Activated CD4-positive, alpha-beta T cell treated with anti-CD3 and anti-CD28 coated beads for 4 hours (primary cell): ENCODE measurements around the gene MGAT5.

Experiments used
- DNase-seq, 2 donors: peaks; one replicate each; pipeline ENCODE4 v3.0.0-alpha.2; 2020

Gene MGAT5

DNA sequence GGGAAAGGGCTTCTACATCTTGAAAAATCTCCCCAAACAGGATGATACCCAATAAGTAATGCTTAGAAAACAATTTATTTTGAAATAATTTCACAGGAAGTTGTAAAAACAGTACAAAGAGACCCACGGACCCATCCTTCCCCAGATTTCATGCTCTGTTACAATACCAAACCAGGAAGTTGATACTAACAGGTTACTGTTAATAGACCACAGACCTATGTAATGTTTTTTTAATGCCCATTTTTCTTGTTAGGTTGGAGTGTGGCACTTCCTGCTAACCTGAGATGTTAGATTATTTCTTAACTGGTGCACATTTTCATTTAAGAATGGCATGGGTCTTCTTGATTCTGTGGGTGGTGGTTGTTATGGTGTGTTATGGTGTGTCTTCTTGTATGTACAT is 21.4 kb upstream of the MGAT5 start:
- DNase-seq = no peak

DNA sequence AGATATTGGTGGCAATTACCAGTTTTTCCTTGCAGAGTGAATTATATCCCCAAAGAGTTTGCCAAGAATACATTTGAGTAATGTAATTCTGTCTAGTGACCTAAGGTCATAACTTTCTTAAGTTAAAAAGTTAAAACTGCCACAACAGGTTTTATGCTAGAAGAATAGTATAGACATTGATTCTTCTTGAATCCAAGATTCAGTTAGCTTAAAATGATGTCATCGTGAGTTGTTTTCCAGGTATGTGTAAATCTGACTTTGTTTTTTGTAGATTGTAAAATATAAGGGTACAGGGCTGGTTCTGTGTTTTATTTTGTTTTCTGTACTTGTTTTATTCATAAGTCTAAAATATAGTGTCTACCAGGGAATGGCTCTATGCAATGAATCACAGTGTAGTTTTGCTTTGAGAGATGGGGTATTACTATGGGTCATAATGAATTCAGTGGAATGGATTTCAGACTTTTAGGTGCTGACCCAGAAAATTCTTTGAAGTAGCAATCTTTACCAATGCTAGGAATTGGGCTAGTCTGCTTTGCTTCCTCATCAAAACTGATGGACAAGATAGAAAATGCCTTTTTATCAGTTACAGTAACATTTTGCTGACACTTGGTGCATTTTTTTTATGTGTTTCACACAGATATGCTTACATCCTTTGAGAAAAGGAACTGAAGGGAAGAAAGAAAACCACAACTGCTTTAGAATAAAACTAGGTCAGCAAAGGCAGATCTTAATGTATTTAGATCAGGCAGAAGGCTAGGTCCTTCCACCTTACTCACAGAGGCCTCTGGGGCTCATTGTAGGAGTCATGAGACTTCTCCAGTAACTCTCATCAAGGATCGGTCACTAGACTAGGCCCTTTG is 20.8 kb upstream of the MGAT5 start:
- DNase-seq = no peak

DNA sequence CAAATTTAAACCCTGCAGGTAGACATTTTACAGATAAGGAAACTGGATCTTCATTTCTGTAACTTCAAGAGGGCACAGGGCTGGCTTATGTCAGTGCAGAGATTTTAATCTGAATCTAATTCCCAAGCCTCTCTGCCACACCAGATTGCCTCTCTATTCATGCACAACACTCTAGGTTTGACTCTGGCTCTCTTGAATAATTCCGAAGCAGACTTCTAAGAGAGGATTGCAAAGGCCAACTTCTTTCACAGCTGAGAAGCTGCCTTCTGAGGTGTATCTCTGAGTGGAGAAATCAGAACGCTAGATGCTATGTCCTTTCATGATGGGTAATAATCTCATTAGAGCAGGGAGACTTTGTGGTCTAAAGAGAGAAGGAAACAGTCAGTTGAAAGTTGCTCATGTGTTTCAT is 20.1 kb upstream of the MGAT5 start:
- DNase-seq = no peak

- DNase-seq = no peak
Measured at GRCh38 chr2:134234535-134234934, 19.3 kb upstream of the MGAT5 start.

DNA sequence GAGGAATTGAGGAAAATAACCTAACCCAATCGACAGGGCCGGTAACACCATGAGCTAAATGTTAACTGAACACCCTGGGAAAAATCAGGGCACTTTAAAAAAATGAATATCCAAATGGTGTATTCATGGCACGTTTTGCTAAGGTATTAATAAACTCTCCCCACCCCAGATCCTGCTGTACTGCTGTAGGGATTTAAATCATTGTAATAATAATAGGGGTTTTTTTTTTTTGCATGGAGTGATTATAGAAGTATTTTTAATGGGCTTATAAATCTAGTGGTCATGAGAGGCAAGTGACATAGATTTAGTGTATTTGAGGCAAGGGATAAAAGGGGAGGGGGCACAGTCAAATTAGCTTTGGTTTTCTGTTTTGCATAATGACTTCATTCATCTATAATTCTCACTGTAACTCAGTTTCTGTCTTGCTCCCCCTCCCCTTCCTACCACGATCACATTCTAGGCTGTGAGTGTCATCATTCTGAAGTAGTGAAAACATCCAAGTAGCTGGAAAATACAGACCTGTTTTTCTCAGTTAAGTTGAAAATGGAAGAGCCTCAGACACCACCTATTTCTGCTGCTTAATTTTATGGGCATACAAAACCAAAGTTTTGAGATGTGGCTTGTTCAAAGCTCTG is 18.2 kb upstream of the MGAT5 start:
- no peak for DNase-seq

DNA sequence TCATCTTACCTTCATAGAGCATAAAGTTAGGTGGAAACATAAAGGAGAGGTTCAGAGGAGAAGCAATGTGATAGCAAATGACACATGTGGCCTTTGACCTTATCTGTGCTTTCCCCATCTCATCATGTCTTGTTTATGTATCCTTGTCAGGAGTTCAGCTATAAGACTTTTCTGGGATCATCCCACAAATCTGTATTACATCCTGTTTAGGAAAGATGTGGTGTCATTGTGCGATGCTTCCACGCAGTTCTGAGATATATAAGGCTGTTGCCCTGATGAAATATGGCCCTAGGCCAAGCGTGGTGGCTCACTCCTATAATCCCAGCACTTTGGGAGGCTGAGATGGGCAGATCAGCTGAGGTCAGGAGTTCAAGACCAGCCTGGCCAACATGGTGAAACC is 15.5 kb upstream of the MGAT5 start:
- no peak for DNase-seq

- DNase-seq = no peak
Measured at GRCh38 chr2:134240061-134240460, 13.8 kb upstream of the MGAT5 start.

DNA sequence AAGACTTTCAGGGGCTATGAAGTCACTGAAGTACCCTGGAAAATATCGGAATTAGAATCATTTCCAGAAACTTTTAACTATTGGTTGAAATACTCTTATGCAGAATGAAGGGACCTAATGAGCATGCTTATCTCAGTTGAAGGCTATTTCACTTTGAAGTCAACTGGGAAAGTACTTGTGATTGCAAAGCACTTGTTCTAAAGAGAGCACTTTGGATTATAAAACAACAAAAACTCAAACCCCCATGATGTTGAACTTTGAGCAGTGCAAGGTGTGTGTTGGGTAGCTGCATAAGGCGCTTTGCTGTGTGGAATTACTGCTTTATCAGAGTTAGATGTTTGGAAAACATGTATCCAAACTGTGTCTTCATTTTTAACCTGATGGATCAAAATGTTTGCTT is 12.0 kb upstream of the MGAT5 start:
- DNase-seq = no peak

GRCh38 chr2:134243244-134243643 is 10.6 kb upstream of the MGAT5 start:
- DNase-seq = no peak

DNA sequence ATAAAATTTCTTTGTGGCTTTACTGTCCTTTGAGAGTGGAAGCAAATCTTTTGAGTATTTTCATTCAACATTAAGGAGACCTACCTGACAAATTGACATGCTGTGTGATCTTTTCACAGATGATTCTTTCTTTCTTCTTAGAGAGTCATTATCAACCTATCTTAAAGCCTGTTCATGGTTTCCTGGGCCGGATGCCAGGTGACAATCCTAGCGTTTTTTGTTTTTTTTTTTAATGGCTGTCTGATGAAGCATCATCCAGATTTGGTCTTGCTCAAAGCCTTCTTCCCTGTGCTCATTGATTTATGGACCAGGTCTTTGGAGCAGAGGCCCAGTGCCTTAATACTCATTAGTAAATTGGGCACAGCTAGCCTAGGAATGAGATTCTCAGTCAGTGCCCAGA is 9.8 kb upstream of the MGAT5 start:
- no peak for DNase-seq

DNA sequence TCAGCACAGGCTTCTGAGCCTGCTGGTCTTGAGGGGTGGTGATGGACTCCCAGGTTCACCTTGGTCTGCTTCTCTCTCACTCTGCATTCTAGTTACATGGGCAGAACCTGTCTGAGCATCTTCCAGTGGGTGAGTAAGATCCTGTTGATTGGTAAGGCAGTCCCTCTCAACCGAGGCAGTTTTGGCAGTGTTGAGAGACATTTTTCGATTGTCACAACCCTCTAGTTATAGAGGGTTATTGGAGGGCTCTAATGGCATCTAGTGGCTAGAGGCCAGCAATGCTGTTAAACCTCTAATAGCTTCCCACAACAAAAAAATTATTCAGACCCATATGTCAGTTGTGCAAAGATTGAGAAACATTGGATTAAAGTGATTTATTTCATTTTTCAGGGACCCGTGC is 9.3 kb upstream of the MGAT5 start:
- no peak for DNase-seq

DNA sequence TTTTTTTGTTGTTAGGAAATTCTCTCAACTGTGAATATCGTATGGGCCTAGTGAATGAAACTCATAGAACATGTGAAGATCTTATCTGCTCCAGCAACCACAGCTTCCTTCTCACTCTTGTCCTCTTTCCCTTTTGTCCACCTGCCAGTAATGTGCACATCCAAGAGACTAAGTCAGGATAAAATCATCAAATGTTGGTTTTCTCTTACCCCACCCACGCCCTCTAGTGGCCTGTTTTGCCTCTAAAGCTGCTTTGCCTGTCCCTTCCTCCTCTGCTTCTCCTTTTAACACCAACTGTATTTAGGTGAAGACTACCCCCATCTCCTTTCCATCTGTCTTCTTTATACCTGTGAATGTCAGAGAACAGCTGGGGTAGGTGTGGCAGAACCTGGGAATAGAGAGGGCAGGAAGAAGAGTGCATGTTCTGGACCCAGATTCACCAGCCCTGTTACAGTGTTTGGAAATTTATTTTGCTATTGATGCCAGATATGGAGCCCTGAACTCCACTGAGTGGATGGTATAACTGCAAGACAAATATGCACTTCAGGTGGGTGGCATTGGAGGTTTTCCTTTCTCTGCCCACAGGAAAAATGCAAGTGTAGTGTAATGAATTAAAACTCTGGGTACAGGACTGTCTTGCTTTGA is 8.4 kb upstream of the MGAT5 start:
- peak; percentile 79 to 86 for DNase-seq

DNA sequence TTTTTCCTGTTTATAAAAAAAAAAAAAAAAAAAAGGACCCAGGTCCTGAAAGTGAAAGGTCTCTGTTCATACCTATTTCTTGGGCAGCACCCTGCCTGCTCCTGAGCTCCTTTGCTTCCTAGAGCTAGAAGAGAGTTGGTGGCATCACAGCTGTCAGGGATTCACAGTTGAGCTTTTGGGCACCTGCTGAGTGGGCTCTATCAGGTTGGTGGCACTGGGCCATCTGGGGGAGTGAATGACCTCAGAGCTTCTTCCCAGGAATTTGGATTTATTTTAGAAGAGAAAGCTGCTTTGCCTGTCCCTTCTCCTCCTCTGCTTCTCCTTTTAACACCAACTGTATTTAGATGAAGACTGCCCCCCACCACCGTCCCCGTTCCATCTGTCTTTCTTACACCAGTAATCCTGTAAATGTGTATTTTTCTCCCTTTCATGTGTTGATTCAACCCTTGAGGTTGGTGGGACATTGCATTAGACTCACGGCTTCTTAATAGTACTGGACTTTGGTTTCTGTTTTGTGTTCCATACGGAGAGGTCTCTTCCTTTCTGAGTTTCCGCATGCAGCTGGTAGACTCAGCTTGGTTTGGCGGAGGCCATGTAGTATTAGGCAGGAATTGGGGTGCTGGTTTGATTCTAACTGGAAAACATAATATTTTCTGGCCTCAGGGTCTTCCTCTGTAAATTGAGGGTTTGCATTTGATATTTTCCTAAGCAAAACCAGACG is 7.6 kb upstream of the MGAT5 start:
- no peak for DNase-seq

DNA sequence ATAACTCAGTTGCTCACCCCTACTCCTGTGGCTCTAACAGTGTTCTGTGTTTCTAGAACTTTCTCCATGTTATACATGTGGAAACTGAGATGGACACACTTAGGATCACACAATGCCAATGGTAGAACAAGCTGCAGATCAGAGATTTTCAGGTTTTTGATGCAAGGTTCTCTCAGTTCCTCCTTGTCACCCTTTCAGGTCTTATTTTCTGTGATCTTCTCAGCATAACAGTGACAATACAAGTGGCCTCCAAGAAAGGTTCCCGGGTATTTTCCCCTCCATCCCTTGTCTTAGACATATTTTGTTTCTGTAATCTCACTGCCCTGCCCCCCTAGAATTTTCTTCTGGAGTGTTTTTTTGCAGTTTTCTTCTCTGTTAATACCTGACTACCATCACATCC is 6.2 kb upstream of the MGAT5 start:
- DNase-seq = no peak

DNA sequence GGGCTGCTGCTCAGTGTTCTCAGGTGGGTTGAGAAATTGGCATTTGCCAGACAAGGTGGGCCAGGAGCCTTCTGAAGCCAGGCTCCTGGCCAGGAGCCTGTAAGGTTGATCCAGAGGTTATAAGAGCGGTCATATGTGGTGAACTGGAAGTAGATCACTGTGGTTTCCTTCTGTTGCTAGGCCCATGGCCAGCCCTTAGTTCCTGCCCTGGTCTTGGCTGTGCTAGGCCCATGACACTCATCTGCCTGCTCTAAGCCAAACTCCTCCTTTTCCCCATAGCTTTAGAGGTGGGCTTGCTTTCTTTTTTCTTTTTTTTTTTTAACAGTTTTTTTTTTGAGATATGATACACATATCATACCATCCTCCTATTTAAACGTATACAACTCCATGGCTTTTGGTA is 5.0 kb upstream of the MGAT5 start:
- no peak for DNase-seq

GRCh38 chr2:134249755-134250154 is 4.1 kb upstream of the MGAT5 start:
- DNase-seq = no peak

DNA sequence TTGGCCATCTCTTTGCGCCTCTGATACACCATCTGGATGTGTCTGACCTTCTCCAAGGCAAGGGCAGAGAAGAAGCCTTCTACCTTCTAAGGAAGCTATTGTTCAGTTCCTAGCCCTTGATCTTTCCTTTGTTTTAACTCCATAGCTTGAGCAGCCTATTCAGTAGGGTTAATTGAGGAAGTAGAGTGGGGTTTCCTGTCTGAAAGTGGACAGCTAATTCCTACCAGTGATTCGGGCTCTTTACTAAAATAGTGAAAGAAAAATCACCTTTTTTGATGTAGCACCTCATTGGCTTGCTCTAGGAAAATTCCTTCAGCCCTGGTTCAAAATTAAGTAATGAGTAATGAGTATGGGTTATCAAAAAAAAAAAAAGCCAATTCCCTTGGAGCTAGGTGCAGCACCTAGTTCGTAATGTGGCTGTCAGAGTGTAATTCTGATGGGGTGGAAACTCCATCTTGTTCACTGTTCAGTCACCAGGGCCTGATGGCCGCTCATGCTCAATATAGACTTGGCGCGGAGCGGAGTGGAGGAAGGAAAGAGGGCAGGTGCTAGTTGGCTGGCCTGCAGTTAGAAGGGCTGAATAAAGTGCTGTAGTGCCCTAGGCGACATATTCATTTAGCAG is 2.9 kb upstream of the MGAT5 start:
- no peak for DNase-seq

- DNase-seq = no peak
Measured at GRCh38 chr2:134252092-134252750, 1.7 kb upstream of the MGAT5 start.

- no peak for DNase-seq
Measured at GRCh38 chr2:134253117-134253704, 661 bp upstream of the MGAT5 start.

GRCh38 chr2:134254824-134255223 is 952 bp downstream of the MGAT5 start:
- DNase-seq = no peak

DNA sequence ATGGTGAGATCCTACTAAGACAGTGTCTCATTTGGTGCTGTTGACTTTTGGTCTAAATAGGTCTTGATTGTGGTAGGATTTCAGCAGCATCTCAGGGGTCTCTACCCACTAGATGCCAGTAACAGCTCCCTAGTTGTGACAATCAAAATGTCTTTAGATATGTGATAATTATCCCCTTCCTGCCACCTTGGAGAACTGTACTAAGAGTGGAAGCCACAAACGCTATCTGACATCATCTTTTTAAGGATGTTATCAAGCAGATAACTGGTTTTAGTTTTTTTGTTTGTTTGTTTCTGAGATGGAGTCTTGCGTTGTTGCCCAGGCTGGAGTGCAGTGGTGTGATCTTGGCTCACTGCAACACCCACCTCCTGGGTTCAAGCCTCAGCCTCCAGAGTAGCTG is 3.1 kb downstream of the MGAT5 start:
- DNase-seq = no peak

GRCh38 chr2:134257509-134257908 is 3.6 kb downstream of the MGAT5 start:
- DNase-seq = no peak
